Caco-2 (cell line): ENCODE data around the gene MPV17L2. TPM values are rescaled to one million over a fixed set of nuclear protein-coding genes. Genes with fewer than 3 reads are reported as not detected.

Source experiments
- BruUV-seq: library from RNA; stranded (reverse); fragments of 400-500 nt; replicated peaks from 2 replicates; lab custom pipeline; 2021; lab: Mats Ljungman, UMichigan
- CTCF ChIA-PET: fragments of 300-600 bp; sonication (Branson Sonifier 250); formaldehyde crosslinking; loops from one replicate; lab custom pipeline; 2022; ENCODE audit warnings: antibody characterized with exemption; lab: Charles Lee
- POLR2A ChIA-PET: fragments of 300-600 bp; sonication (Branson Sonifier 250); formaldehyde crosslinking; loops from one replicate; lab custom pipeline; 2022; ENCODE audit warnings: antibody characterized with exemption; lab: Charles Lee
- DNase-seq, 2 experiments: peaks; one replicate each; pipeline versions ENCODE4 v3.0.0 to v3.0.0-alpha.2; 2020 to 2022
- H3K27me3 ChIP-seq: replicated peaks from 2 replicates; pipeline ENCODE4 v1.6.0; 2011; ENCODE audit warnings: low read length; ENCODE audit not compliant: control insufficient read depth, insufficient read depth
- H3K36me3 ChIP-seq: 2 replicates; pipeline ENCODE4 v1.5.1; 2011; ENCODE audit warnings: low read length; ENCODE audit not compliant: control insufficient read depth, insufficient read depth
- H3K4me1 ChIP-seq: fragments of 250-450 bp; sonication (Bioruptor Pico); 2 replicates; pipeline ENCODE4 v1.5.1; 2020; ENCODE audit warnings: mild to moderate bottlenecking
- H3K4me3 ChIP-seq: 2 replicates; pipeline ENCODE4 v1.5.1; 2011; ENCODE audit warnings: low read depth, mild to moderate bottlenecking, control low read depth, low read length
- H3K9me3 ChIP-seq: fragments of 250-450 bp; sonication (Bioruptor Pico); 2 replicates; pipeline ENCODE4 v1.5.1; 2020; ENCODE audit warnings: mild to moderate bottlenecking, moderate library complexity
- H3K27ac Mint-ChIP-seq: one replicate; pipeline ENCODE4 v1.8.0; 2022; ENCODE audit warnings: mixed read lengths; ENCODE audit not compliant: unreplicated experiment
- H3K27me3 Mint-ChIP-seq: one replicate; pipeline ENCODE4 v1.8.0; 2022; ENCODE audit warnings: mixed read lengths; ENCODE audit not compliant: insufficient read depth, unreplicated experiment
- H3K36me3 Mint-ChIP-seq: one replicate; pipeline ENCODE4 v1.8.0; 2022; ENCODE audit warnings: mild to moderate bottlenecking, mixed read lengths; ENCODE audit not compliant: insufficient read depth, unreplicated experiment
- H3K4me1 Mint-ChIP-seq: one replicate; pipeline ENCODE4 v1.8.0; 2022; ENCODE audit warnings: low read depth, mixed read lengths; ENCODE audit not compliant: unreplicated experiment
- H3K4me3 Mint-ChIP-seq: one replicate; pipeline ENCODE4 v1.8.0; 2022; ENCODE audit warnings: mild to moderate bottlenecking, moderate library complexity, mixed read lengths; ENCODE audit not compliant: unreplicated experiment
- H3K9me3 Mint-ChIP-seq: one replicate; pipeline ENCODE4 v1.8.0; 2022; ENCODE audit warnings: mixed read lengths; ENCODE audit not compliant: unreplicated experiment
- intact Hi-C: fragments of 100-400 bp; cut with micrococcal nuclease; formaldehyde crosslinking; loops from one replicate; pipeline ENCODE4 v1.10.0; 2022; ENCODE audit not compliant: unreplicated experiment
- total RNA-seq: library from RNA; stranded (reverse); gene quantifications from 2 replicates; pipeline ENCODE4 v1.2.3, GENCODE V29; 2022
- TF ChIP-seq, protein P1 (sequence below), 2 experiments: fragments of 200-600 bp in 1 of 2; IDR thresholded peaks; 1 replicate in 1 of 2; 2 replicates in 1 of 2; pipeline versions ENCODE4 v1.5.1 to v1.8.0; 2011 to 2022; ENCODE audit warnings: antibody characterized with exemption in 1 of 2, control low read depth in 1 of 2, inconsistent platforms in 1 of 2, low read depth in 1 of 2, low read length in 1 of 2, mild to moderate bottlenecking in 1 of 2, moderate library complexity in 1 of 2; ENCODE audit not compliant: insufficient read depth in 1 of 2, severe bottlenecking in 1 of 2, unreplicated experiment in 1 of 2

Gene MPV17L2
- total RNA-seq, 1 experiment from 2014 or later = 16.6 TPM

DNA sequence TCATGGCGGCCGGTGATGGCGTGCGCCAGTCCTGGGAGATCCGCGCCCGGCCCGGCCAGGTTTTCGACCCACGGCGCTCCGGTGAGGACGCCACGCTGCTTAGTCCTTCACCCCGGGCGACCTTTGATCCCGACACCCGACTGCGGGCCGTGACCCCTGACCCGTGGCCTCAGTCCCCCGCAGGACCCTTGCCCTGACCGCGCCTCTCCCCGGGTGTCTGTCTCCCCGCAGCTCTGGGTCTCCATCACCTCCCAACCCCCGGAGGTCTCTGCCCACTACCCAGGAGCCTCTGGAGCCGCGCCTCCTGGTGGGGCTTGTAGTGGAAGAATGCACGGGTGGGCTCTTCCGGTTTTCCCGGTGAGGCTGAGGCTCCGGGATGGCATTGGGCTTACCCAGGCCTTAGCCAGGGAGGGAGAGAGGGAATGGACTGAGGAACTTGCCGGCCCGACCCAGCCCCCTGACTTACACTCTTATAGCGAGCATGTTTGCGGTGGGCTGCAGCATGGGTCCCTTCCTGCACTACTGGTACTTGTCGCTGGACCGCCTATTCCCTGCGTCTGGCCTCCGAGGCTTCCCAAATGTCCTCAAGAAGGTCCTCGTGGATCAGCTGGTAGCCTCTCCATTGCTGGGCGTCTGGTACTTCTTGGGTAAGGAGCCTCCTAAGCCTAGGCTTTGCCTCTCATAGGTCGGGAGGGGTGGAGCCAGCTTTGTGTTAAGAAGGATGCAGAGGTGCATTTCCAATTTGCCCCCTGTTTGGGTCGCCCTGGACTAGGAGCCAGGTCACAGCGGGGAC is 566 bp downstream of the MPV17L2 start:
- H3K4me1 Mint-ChIP-seq = no peaks in the 10 kb centered on the region
- peaks cover 19% of the 10 kb centered on the region for H3K36me3 Mint-ChIP-seq
- Histone ChIP-seq H3K9me3 (no peaks in the 10 kb centered on the region), H3K36me3 (no peaks in the 10 kb centered on the region; the same call in 1 of the 2 replicates), H3K4me1 (peaks cover 4% of the 10 kb centered on the region; the same call in 1 of the 2 replicates), H3K27me3 (no peaks in the 10 kb centered on the region), H3K4me3 (peak overlapping the region; percentile 77)
- POLR2A ChIA-PET = interaction anchor here (0.6 to 2.2 kb wide), 8 partner anchors 9 to 192 kb away, joined by 3 to 15 read pairs (median 4); partner anchors contain the start of genes GDF15, JUND and RAB3A
- intact Hi-C loops = loop anchor here (1.0 to 2.0 kb wide), 2 partner anchors 31 to 135 kb away; no protein-coding TSS in a partner anchor
- H3K27me3 Mint-ChIP-seq = no peaks in the 10 kb centered on the region
- H3K27ac Mint-ChIP-seq = peak overlapping the region; percentile 69
- TF ChIP-seq, protein P1, sequence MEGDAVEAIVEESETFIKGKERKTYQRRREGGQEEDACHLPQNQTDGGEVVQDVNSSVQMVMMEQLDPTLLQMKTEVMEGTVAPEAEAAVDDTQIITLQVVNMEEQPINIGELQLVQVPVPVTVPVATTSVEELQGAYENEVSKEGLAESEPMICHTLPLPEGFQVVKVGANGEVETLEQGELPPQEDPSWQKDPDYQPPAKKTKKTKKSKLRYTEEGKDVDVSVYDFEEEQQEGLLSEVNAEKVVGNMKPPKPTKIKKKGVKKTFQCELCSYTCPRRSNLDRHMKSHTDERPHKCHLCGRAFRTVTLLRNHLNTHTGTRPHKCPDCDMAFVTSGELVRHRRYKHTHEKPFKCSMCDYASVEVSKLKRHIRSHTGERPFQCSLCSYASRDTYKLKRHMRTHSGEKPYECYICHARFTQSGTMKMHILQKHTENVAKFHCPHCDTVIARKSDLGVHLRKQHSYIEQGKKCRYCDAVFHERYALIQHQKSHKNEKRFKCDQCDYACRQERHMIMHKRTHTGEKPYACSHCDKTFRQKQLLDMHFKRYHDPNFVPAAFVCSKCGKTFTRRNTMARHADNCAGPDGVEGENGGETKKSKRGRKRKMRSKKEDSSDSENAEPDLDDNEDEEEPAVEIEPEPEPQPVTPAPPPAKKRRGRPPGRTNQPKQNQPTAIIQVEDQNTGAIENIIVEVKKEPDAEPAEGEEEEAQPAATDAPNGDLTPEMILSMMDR (IDR thresholded peaks at IDR 0.05; ENCODE audit: insufficient read depth in 1 of 2, low read depth in 1 of 2, low read length in 1 of 2, severe bottlenecking in 1 of 2, unreplicated experiment in 1 of 2) = no peak
- no peaks in the 10 kb centered on the region for H3K9me3 Mint-ChIP-seq
- DNase-seq = no peak
- CTCF ChIA-PET = interaction anchor here (0.6 to 2.2 kb wide), 12 partner anchors 11 to 192 kb away, joined by 3 to 16 read pairs (median 4); partner anchors contain the start of genes GDF15 and RAB3A
- no TSS peak for BruUV-seq
- H3K4me3 Mint-ChIP-seq = peak overlapping the region; percentile 76

- H3K4me3 Mint-ChIP-seq = peak overlapping the region; percentile 76
- no peaks in the 10 kb centered on the region for H3K4me1 Mint-ChIP-seq
- peak overlapping the region; percentile 69 for H3K27ac Mint-ChIP-seq
- Histone ChIP-seq H3K36me3 (no peaks in the 10 kb centered on the region; the same call in 1 of the 2 replicates), H3K4me3 (peak overlapping the region; percentile 77), H3K27me3 (no peaks in the 10 kb centered on the region), H3K9me3 (no peaks in the 10 kb centered on the region), H3K4me1 (peaks cover 4% of the 10 kb centered on the region; the same call in 1 of the 2 replicates)
- POLR2A ChIA-PET = no interaction called here
- TF ChIP-seq, protein P1 (IDR thresholded peaks at IDR 0.05; ENCODE audit: insufficient read depth in 1 of 2, low read depth in 1 of 2, low read length in 1 of 2, severe bottlenecking in 1 of 2, unreplicated experiment in 1 of 2) = no peak
- CTCF ChIA-PET = interaction anchor here (1.1 kb wide), 1 partner anchor 81 kb away, joined by 4 read pairs; no protein-coding TSS in a partner anchor
- intact Hi-C loops = no loop called here
- BruUV-seq = TSS peak; percentile 62
- H3K27me3 Mint-ChIP-seq = no peaks in the 10 kb centered on the region
- no peak for DNase-seq
- H3K9me3 Mint-ChIP-seq = no peaks in the 10 kb centered on the region
- peaks cover 19% of the 10 kb centered on the region for H3K36me3 Mint-ChIP-seq
Observed at GRCh38 chr19:18194181-18194530, 1.1 kb downstream of the MPV17L2 start.

DNA sequence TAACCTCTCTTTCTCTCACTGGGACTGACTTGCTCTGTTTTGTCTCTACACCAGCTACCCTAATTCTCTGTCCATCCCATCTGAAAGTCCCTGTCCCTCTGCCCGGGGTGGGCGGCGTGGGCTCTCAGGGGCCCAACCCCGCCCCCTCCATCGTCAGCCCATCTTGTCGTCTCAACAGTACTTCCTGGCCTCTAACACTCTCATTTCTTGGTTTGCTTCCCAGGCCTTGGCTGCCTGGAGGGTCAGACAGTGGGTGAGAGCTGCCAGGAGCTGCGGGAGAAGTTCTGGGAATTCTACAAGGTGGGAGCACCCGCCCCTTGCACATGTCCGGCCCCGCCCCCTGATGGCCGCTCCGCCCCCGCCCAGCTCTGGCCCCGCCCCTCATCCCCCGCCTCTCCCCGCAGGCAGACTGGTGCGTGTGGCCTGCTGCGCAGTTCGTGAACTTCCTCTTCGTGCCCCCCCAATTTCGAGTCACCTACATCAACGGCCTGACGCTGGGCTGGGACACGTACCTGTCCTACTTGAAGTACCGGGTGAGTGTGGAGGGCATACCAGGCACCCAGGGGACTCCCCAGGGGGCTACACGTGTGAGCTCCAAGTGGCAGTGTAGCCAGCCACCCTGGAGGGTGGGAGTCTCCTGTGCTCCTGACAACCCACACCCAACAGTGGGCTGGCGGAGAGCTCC is 1.7 kb downstream of the MPV17L2 start:
- peaks cover 4% of the 10 kb centered on the region; the same call in 1 of the 2 replicates for H3K4me1 ChIP-seq
- H3K9me3 Mint-ChIP-seq = no peaks in the 10 kb centered on the region
- BruUV-seq = no TSS peak
- peaks cover 19% of the 10 kb centered on the region for H3K36me3 Mint-ChIP-seq
- no peaks in the 10 kb centered on the region for H3K27me3 ChIP-seq
- H3K27me3 Mint-ChIP-seq = no peaks in the 10 kb centered on the region
- intact Hi-C loops = no loop called here
- ChIA-PET POLR2A (no interaction called here), CTCF (interaction anchor here (1.1 kb wide), 1 partner anchor 81 kb away, joined by 4 read pairs; no protein-coding TSS in a partner anchor)
- no peaks in the 10 kb centered on the region for H3K9me3 ChIP-seq
- DNase-seq = no peak
- no peak overlapping the region for H3K27ac Mint-ChIP-seq
- H3K4me3 ChIP-seq = no peak overlapping the region; the same call in 1 of the 2 replicates
- peak overlapping the region; percentile 76 for H3K4me3 Mint-ChIP-seq
- H3K4me1 Mint-ChIP-seq = no peaks in the 10 kb centered on the region
- TF ChIP-seq, protein P1 (IDR thresholded peaks at IDR 0.05; ENCODE audit: insufficient read depth in 1 of 2, low read depth in 1 of 2, low read length in 1 of 2, severe bottlenecking in 1 of 2, unreplicated experiment in 1 of 2) = no peak
- H3K36me3 ChIP-seq = no peaks in the 10 kb centered on the region; the same call in 1 of the 2 replicates
